SK-N-MC (cell line): ENCODE data around the gene UMAD1.

ENCODE experiments used
- DNase-seq: peaks from one replicate; pipeline ENCODE4 v3.0.0-alpha.2; 2011; ENCODE audit warnings: low read depth, low spot score
- H3K27ac ChIP-seq: fragments of 200-600 bp; sonication (generic); 2 replicates; pipeline ENCODE4 v1.5.1; 2016; ENCODE audit warnings: mixed run types
- H3K36me3 ChIP-seq: fragments of 200-600 bp; sonication (generic); 2 replicates; pipeline ENCODE4 v1.6.1; 2017; ENCODE audit warnings: antibody characterized with exemption, low read length, mixed read lengths; ENCODE audit not compliant: insufficient read depth
- H3K4me3 ChIP-seq: fragments of 200-600 bp; sonication (generic); 2 replicates; pipeline ENCODE4 v1.5.1; 2016
- H3K9ac ChIP-seq: fragments of 200-600 bp; sonication (generic); 2 replicates; pipeline ENCODE4 v1.8.0; 2017; ENCODE audit warnings: mixed run types, mixed read lengths; ENCODE audit not compliant: insufficient read length
- H3K9me3 ChIP-seq: fragments of 200-600 bp; sonication (generic); 2 replicates; pipeline ENCODE4 v1.6.1; 2017; ENCODE audit warnings: low read depth, mild to moderate bottlenecking, antibody characterized with exemption, low read length, moderate library complexity, mixed read lengths
- EZH2 ChIP-seq: fragments of 200-600 bp; sonication (generic); IDR thresholded peaks from one replicate; pipeline ENCODE4 v1.6.1; 2017; ENCODE audit warnings: antibody characterized with exemption
- FOXP2 ChIP-seq: optimal IDR thresholded peaks from 2 replicates; pipeline ENCODE3; 2011; ENCODE audit warnings: mild to moderate bottlenecking, moderate library complexity; ENCODE audit not compliant: insufficient read depth; ENCODE audit errors: extremely low read length, control extremely low read depth
- POLR2AphosphoS5 ChIP-seq: IDR thresholded peaks from 2 replicates; pipeline ENCODE4 v1.6.1; 2012; ENCODE audit warnings: mild to moderate bottlenecking, low read depth, low read length, borderline replicate concordance

UMAD1 gene

DNA sequence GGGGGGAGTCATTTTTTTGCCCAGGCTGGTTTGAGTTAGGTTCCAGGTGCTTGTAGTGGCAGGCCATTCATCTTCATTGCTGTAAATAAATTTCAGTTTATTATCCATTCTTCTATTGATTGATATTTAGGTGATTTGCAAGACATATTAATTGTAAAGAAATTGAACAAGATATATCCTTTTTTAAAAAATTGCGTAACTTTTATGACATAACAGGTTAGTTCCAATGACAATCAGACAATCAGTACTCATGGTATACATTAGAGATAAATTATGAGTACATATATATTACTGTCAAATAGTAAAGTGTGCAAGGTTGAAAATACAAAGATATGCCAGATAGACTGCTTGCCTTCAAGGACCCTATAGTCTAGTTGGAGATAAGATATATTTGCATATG lies 235.9 kb downstream of the UMAD1 start:
- H3K36me3 ChIP-seq: no peaks in the 10 kb centered on the region
- H3K9me3 ChIP-seq: no peaks in the 10 kb centered on the region
- TF ChIP-seq POLR2AphosphoS5 (no peak), EZH2 (no peak), FOXP2 (no peak)
- DNase-seq: no peak
- no peak overlapping the region for H3K9ac ChIP-seq
- H3K4me3 ChIP-seq: no peak overlapping the region
- H3K27ac ChIP-seq: no peak overlapping the region

DNA sequence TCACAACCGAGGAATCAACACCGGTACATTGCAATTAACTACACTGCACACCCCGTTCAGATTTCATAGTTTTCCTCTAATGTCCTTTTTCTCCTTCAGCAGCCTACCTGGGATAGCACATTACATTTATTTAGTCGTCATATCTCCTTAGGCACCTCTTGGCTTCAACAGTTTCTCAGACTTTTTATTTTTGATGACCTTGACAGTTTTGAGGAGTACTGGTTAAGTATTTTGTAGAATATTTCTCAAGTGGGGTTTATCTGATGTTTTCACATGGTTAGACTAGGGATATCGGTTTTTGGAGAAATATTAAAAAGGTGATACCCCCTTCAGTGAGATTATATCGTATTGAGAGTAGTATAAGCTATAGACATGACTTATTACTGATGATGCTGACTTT lies 241.0 kb downstream of the UMAD1 start:
- H3K9ac ChIP-seq: no peak overlapping the region
- H3K27ac ChIP-seq: no peak overlapping the region
- no peak for DNase-seq
- H3K9me3 ChIP-seq: no peaks in the 10 kb centered on the region
- no peaks in the 10 kb centered on the region for H3K36me3 ChIP-seq
- H3K4me3 ChIP-seq: no peak overlapping the region
- TF ChIP-seq EZH2 (no peak), POLR2AphosphoS5 (no peak), FOXP2 (no peak)

DNA sequence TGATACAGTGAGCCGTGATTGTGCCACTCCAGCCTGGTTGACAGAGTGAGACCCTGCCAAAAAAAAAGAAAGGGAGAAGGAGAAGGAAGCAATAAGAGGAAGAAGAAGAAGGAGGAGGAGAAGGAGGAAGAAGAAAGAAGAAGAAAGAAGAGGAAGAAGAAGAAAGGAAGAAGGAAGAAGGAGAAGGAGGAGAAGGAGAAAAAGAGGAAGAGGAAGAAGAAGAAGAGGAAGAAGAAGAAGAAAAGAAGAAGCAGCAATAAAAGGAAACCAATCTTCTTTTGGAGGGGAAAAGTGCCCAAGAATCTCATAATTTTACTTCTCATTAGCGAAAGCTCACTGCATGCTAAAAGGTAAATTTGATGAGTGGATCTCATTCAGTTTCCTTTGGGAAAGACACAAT lies 242.3 kb downstream of the UMAD1 start:
- Histone ChIP-seq H3K27ac (no peak overlapping the region), H3K36me3 (no peaks in the 10 kb centered on the region), H3K9me3 (no peaks in the 10 kb centered on the region), H3K4me3 (no peak overlapping the region), H3K9ac (no peak overlapping the region)
- no peak for DNase-seq
- TF ChIP-seq FOXP2: no peak
- no peak for TF ChIP-seq EZH2
- no peak for TF ChIP-seq POLR2AphosphoS5

DNA sequence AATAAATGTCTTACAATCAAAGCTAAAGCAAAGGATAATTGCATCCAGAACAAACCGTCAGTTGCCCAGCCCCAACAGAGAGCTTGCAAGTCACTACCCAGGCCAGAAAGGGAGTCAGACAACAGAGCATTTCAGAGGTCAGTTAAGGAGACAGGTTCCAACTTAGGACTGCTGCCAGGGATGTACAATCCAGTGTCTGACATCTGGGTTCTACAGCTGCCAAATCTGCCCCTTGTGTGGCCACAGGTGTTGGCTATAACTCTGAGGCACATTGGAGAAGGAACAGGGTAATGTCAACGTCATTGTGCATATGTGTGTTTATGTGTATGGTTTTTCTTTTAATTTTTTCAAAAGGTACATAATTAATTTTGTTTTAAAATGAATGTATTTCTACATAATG lies 242.8 kb downstream of the UMAD1 start:
- Histone ChIP-seq H3K4me3 (no peak overlapping the region), H3K36me3 (no peaks in the 10 kb centered on the region), H3K9ac (no peak overlapping the region), H3K27ac (no peak overlapping the region), H3K9me3 (no peaks in the 10 kb centered on the region)
- no peak for DNase-seq
- TF ChIP-seq FOXP2 (no peak), POLR2AphosphoS5 (no peak), EZH2 (no peak)

DNA sequence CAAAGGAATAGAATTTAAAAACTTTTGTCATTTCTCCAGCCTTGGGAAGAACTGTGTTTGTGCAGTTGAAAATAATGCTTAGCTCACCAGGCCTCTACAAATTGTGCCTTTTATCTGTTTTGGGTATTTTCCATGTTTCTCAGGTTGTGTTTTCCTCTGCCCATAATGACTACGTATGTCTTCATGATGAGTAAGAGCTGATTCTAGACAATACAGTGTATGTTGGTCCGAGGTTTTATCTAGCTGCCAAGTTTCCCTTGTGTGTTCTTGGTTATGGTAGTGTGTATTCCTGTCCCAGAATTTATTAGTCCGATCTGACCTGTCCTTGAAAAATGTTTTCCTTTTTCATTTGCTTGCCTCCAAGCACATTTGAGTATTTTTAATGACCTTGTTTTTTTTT lies 244.3 kb downstream of the UMAD1 start:
- no peaks in the 10 kb centered on the region for H3K9me3 ChIP-seq
- no peak for DNase-seq
- H3K36me3 ChIP-seq: no peaks in the 10 kb centered on the region
- TF ChIP-seq EZH2 (no peak), POLR2AphosphoS5 (no peak), FOXP2 (no peak)
- H3K27ac ChIP-seq: no peak overlapping the region
- H3K9ac ChIP-seq: no peak overlapping the region
- H3K4me3 ChIP-seq: no peak overlapping the region

DNA sequence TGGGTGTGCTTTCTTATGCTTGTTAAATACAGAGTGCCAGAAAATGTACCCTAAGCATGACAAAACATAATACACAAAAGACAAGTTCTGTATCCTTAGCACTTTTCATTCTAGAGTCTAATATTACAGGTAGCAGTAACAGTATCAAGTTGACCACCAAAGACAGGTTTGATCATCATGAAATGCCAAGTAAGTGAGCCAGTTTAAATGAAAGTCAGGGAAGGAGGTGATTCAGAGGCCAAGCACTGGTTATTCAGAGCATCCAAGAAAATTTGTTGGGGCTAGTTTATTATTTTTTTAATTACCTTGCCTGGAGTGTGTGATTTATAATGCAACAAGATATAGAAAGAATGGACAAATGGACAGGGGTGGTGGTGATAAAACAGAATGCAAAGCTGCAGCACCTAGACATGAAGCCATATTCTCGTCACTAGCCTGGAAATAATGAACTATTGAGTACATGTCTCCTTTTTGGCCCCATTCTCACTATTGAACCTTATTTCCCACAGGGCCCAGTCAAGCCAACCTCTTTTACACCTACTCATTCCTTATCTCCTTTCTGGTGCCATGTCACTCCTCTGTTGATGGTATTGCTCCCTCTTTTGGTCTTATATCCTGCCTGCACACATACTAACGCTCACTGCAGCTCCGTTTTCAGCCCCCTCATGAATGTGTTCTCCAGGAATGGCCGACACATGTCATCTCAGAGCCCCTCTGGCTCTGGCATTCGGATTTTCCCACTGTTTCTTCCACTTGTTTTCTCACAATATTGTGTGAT lies 249.4 kb downstream of the UMAD1 start:
- TF ChIP-seq EZH2: no peak
- no peak for TF ChIP-seq FOXP2
- no peak for TF ChIP-seq POLR2AphosphoS5
- no peak for DNase-seq
- H3K4me3 ChIP-seq: no peak overlapping the region

DNA sequence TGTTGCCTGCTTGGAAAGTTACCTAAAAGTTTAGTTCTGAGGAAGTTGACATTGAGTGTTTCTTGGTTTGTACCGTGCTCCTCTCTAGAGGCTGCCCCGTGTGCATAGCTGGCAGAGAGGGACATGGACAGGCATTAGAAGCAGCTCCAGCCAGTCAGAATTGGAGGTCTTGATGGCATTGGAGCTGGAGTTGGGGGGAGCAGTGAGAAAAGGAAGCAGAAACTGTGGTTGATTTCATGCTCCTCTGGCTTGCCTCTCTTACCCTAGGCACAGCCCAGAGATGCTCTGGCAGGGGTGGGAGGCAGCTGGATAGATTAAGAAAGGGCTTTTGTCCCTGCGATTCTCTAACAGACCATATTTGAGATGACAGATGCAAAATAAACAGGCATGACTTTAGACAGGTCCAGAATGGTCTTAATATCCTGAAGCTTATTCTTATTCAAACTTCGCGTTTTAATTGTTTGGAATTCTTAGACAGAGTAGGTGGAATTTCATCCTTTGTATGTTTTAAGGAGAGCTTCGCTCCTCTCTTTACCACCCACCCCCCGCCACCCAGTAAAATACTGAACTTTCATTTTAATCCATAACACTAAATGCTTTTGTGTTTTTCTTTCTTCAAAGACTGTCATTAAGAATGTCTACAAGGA lies 254.6 kb downstream of the UMAD1 start:
- H3K27ac ChIP-seq: no peak overlapping the region
- H3K36me3 ChIP-seq: no peaks in the 10 kb centered on the region
- no peak for DNase-seq
- H3K9me3 ChIP-seq: no peaks in the 10 kb centered on the region
- no peak overlapping the region for H3K4me3 ChIP-seq
- TF ChIP-seq EZH2 (no peak), POLR2AphosphoS5 (no peak), FOXP2 (no peak)
- H3K9ac ChIP-seq: no peak overlapping the region

More for the DNA sequence above, 249.4 kb downstream of the UMAD1 start:
- no peaks in the 10 kb centered on the region for H3K36me3 ChIP-seq
- H3K9ac ChIP-seq: no peak overlapping the region
- H3K9me3 ChIP-seq: no peaks in the 10 kb centered on the region
- no peak overlapping the region for H3K27ac ChIP-seq

DNA sequence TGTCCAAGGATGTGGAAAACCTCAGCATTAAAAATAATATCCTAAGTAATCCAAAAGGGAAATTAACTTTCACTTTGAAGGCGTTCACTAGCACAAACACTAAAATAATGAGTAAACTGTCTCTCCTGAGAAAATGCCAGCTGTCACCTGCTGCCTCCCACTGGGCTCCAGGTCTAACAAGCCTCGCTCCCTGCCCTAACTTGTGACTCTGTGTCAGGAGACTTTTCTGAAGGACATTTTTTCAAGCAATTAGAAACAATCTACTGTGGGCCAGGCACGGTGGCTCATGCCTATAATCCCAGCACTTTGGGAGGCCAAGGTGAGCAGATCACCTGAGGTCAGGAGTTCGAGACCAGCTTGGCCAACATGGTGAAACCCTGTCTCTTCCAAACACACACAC lies 255.2 kb downstream of the UMAD1 start:
- DNase-seq: no peak
- no peak for TF ChIP-seq EZH2
- no peak for TF ChIP-seq POLR2AphosphoS5
- no peak for TF ChIP-seq FOXP2
- Histone ChIP-seq H3K9me3 (no peaks in the 10 kb centered on the region), H3K27ac (no peak overlapping the region), H3K36me3 (no peaks in the 10 kb centered on the region), H3K9ac (no peak overlapping the region), H3K4me3 (no peak overlapping the region)
